ENCODE measurements around the gene DCLRE1B. TPM values are rescaled to one million over a fixed set of nuclear protein-coding genes. Genes with fewer than 3 reads are reported as not detected.

Gene DCLRE1B
- total RNA-seq, 1 donor from 2014 or later: 1.9 TPM

- Histone ChIP-seq H3K27me3 (no peaks in the 10 kb centered on the region), H3K36me3 (peaks cover 28 to 46% of the 10 kb centered on the region in 2 donors), H3K4me1 (peaks cover 0 to 14% of the 10 kb centered on the region in 2 donors), H3K9me3 (no peaks in the 10 kb centered on the region), H3K4me3 (no peak overlapping the region), H3K27ac (peak overlapping the region; percentile 12 to 66)
- intact Hi-C loops (cut with DNase I): no loop called here
- no peak for DNase-seq (ENCODE audit: low spot score in 2 of 2)
- no peak for TF ChIP-seq CTCF (IDR thresholded peaks at IDR 0.05)
Observed at GRCh38 chr1:113898241-113898814, 6.8 kb upstream of the DCLRE1B start.

GRCh38 chr1:113899111-113899510 is 6.0 kb upstream of the DCLRE1B start:
- no peak for TF ChIP-seq CTCF (IDR thresholded peaks at IDR 0.05)
- peaks cover 0 to 22% of the 10 kb centered on the region in 2 donors for H3K4me1 ChIP-seq
- intact Hi-C loops (cut with DNase I): no loop called here
- no peaks in the 10 kb centered on the region for H3K27me3 ChIP-seq
- H3K36me3 ChIP-seq: peaks cover 28 to 46% of the 10 kb centered on the region in 2 donors
- H3K27ac ChIP-seq: peak overlapping the region; percentile 66 to 67
- DNase-seq (ENCODE audit: low spot score in 2 of 2): no peak
- H3K9me3 ChIP-seq: no peaks in the 10 kb centered on the region
- H3K4me3 ChIP-seq: no peak overlapping the region

GRCh38 chr1:113901191-113901590 is 3.9 kb upstream of the DCLRE1B start:
- no peak for TF ChIP-seq CTCF (IDR thresholded peaks at IDR 0.05)
- DNase-seq (ENCODE audit: low spot score in 2 of 2): no peak
- Histone ChIP-seq H3K27ac (no peak overlapping the region), H3K9me3 (no peaks in the 10 kb centered on the region), H3K27me3 (no peaks in the 10 kb centered on the region), H3K4me3 (no peak overlapping the region), H3K36me3 (peaks cover 17 to 29% of the 10 kb centered on the region in 2 donors), H3K4me1 (peaks cover 0 to 24% of the 10 kb centered on the region in 2 donors)
- intact Hi-C loops (cut with DNase I): loop anchor here (10.0 kb wide), 3 partner anchors 614 to 946 kb away; partner anchors contain the start of genes BCAS2, SLC16A1 and TRIM33

GRCh38 chr1:113903501-113904292 is 1.4 kb upstream of the DCLRE1B start:
- H3K4me3 ChIP-seq: peak overlapping the region; percentile 85 to 86
- no peaks in the 10 kb centered on the region for H3K27me3 ChIP-seq
- DNase-seq (ENCODE audit: low spot score in 2 of 2): no peak
- intact Hi-C loops (cut with DNase I): loop anchor here (2.0 to 10.0 kb wide), 6 partner anchors 69 to 1189 kb away; partner anchors contain the start of genes BCAS2, PHTF1, PPM1J and SLC16A1
- H3K9me3 ChIP-seq: no peaks in the 10 kb centered on the region
- H3K4me1 ChIP-seq: peaks cover 0 to 23% of the 10 kb centered on the region in 2 donors
- no peak for TF ChIP-seq CTCF (IDR thresholded peaks at IDR 0.05)
- peak overlapping the region; percentile 86 to 92 for H3K27ac ChIP-seq
- peaks cover 4 to 21% of the 10 kb centered on the region in 2 donors for H3K36me3 ChIP-seq

- Histone ChIP-seq H3K36me3 (peaks cover 4 to 22% of the 10 kb centered on the region in 2 donors), H3K27me3 (no peaks in the 10 kb centered on the region), H3K4me1 (peaks cover 0 to 17% of the 10 kb centered on the region in 2 donors), H3K9me3 (no peaks in the 10 kb centered on the region), H3K27ac (peak overlapping the region; percentile 86 to 92), H3K4me3 (peak overlapping the region; percentile 85 to 86)
- no peak for TF ChIP-seq CTCF (IDR thresholded peaks at IDR 0.05)
- intact Hi-C loops (cut with DNase I): loop anchor here (2.0 to 10.0 kb wide), 6 partner anchors 69 to 1189 kb away; partner anchors contain the start of genes BCAS2, PHTF1, PPM1J and SLC16A1
- DNase-seq (ENCODE audit: low spot score in 2 of 2): no peak
Observed at GRCh38 chr1:113904293-113904673, 843 bp upstream of the DCLRE1B start.

Data from ascending aorta (tissue), 2 donors.